Pancreas (tissue), 10 donors: ENCODE data around the gene ZC3H7B. TPM values are rescaled to one million over a fixed set of nuclear protein-coding genes. Genes with fewer than 3 reads are reported as not detected.

ENCODE experiments used
- ATAC-seq, 4 donors: fragments of 200-7000 bp; cut with Tn5 transposase; one replicate each; pipeline versions ENCODE4 v1.8.0 to v1.9.1; 2020; ENCODE audit warnings: mild to moderate bottlenecking in 4 of 4, moderate library complexity in 4 of 4
- DNase-seq, 6 donors: peaks; one replicate each; pipeline ENCODE4 v3.0.0-alpha.2; 2020
- FAIRE-seq: peaks from 2 replicates; lab custom pipeline; 2012; peaks lifted over from hg19 to GRCh38; lab: Jason Lieb, UNC
- H3K27ac ChIP-seq, 4 donors: fragments of 200-600 bp; sonication (generic); 1 replicate in 3 of 4; 2 replicates in 1 of 4; pipeline versions ENCODE4 v1.5.0 to v1.8.0; 2020
- H3K27me3 ChIP-seq, 4 donors: fragments of 200-600 bp; one replicate each; pipeline ENCODE4 v1.8.0; 2021
- H3K36me3 ChIP-seq, 3 donors: fragments of 200-600 bp; sonication (generic) in 1 of 3; one replicate each; pipeline versions ENCODE4 v1.5.0 to v1.8.0; 2020 to 2021
- H3K4me1 ChIP-seq, 3 donors: fragments of 200-600 bp; one replicate each; pipeline ENCODE4 v1.8.0; 2021
- H3K4me3 ChIP-seq, 4 donors: fragments of 200-600 bp; sonication (generic) in 2 of 4; one replicate each; pipeline versions ENCODE4 v1.5.0 to v1.8.0; 2020 to 2021
- H3K9me3 ChIP-seq, 4 donors: fragments of 200-600 bp; one replicate each; pipeline ENCODE4 v1.8.0; 2021
- CTCF ChIP-seq, 4 donors: fragments of 200-600 bp; sonication (generic) in 3 of 4; IDR thresholded peaks; one replicate each; pipeline versions ENCODE4 v1.5.0 to v1.8.0; 2021; ENCODE audit warnings: antibody characterized with exemption in 4 of 4
- WGBS, 2 donors: extraction: QIAGEN DNeasy Blood & Tissue Kit; methylation state at CpG; one replicate each; pipeline ENCODE4 v1.1.7; 2013; 5-methylcytosine and 5-hydroxymethylcytosine counted together
- intact Hi-C, 3 donors: fragments of 100-400 bp; cut with DNase I; formaldehyde crosslinking; loops; one replicate each; pipeline versions ENCODE4 v1.11.1 to v1.14.2; 2022
- polyA plus RNA-seq, 2 donors: library from polyadenylated mRNA; stranded (reverse); fragments of 200-250 nt; gene quantifications; one replicate each; pipeline ENCODE4 v1.2.3, GENCODE V29; 2013
- total RNA-seq, 6 donors: library from RNA; stranded (reverse); fragmentation: NEBNext Ultra II Directional in 4 of 6; extraction: Animal tissue kit (Norgen Biotek cat#: 25700) in 4 of 6; gene quantifications; one replicate each; pipeline versions ENCODE4 v1.2.1 to v1.2.4, GENCODE V29; 2021 to 2023
- donor health status: healthy with polysubstance abuse.
- donor health status: DM: no; HTN: no; CAD: no; lungs with moderate emphysema.
- donor health status: DM: no; HTN: no; CAD: no.
- donor health status: control.
- donor health status: control.
- donor health status: Bipolar disorder and iron deficiency.
- donor health status: DM: yes; HTN: yes; CAD: no.
- donor health status: DM: no; HTN: no; CAD: no.
- donor health status: DM: no; HTN: no; CAD: no.
- donor health status: DM: yes; HTN: yes; CAD: no.

Gene ZC3H7B
- total and polyA plus RNA-seq, 8 donors, result 20.9 to 46.8 (median 27.0) TPM

DNA sequence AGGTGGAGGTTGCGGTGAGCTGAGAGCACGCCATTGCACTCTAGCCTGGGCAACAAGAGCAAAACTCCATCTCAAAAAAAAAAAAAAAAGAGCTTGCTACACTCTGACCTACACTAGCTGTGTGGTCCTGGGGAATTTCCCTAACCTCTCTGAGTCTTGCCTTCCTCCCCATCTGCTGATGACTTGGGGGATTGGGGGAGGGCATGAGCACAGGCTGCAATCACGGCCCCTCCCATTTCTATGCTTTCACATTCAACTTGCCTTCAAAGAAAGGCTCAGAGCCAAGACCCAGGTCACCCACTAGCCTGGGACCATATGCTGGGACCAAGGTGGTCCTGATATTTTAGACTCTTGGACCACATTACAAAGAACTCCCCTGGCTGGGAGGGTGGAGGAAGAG is 40.7 kb downstream of the ZC3H7B start:
- FAIRE-seq, result no peak
- DNase-seq, result no peak

GRCh38 chr22:41343300-41343699 is 42.0 kb downstream of the ZC3H7B start:
- no peak for DNase-seq

More for the DNA sequence above, 40.7 kb downstream of the ZC3H7B start:
- H3K9me3 ChIP-seq, result no peaks in the 10 kb centered on the region
- H3K4me3 ChIP-seq, result no peak overlapping the region
- no peak overlapping the region for H3K27ac ChIP-seq
- no peak for TF ChIP-seq CTCF (IDR thresholded peaks at IDR 0.05)
- no peak for ATAC-seq
- no peaks in the 10 kb centered on the region for H3K4me1 ChIP-seq
- intact Hi-C loops, result no loop called here
- WGBS, 2 donors, result 89 to 94% methylated on average over 3 of the region's 3 CpGs
- H3K36me3 ChIP-seq, result peaks cover 4 to 38% (median 10%) of the 10 kb centered on the region in 3 donors
- no peaks in the 10 kb centered on the region for H3K27me3 ChIP-seq

DNA sequence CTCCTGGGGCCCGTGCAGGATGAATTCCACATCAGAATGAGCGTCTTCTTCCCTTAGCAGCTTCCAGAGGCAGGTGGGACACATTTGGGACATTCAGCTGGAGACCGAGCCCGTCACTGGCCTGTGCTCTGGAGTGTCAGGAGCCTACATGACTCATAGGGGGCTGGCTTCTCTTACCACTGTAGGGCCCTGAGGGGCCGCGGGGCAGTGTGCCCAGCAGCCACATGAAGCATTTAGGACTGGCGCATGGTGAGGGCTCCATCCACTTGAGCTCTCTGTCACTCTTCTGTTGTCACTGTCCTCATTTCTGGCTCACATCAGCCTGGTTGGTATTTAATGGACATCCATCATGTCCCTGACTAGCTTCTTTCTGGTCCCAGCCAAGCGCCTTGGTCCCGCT is 42.4 kb downstream of the ZC3H7B start:
- FAIRE-seq (no peak), ATAC-seq (no peak), DNase-seq (no peak)
- Histone ChIP-seq H3K9me3 (no peaks in the 10 kb centered on the region), H3K4me1 (no peaks in the 10 kb centered on the region), H3K27me3 (no peaks in the 10 kb centered on the region), H3K36me3 (peaks cover 4 to 55% (median 19%) of the 10 kb centered on the region in 3 donors), H3K4me3 (no peak overlapping the region), H3K27ac (no peak overlapping the region)
- intact Hi-C loops, result no loop called here
- 93 to 96% methylated on average over 9 of the region's 9 CpGs for WGBS, 2 donors
- TF ChIP-seq CTCF (IDR thresholded peaks at IDR 0.05), result no peak

More at GRCh38 chr22:41343300-41343699, 42.0 kb downstream of the ZC3H7B start:
- H3K27me3 ChIP-seq, result no peaks in the 10 kb centered on the region
- no peak overlapping the region for H3K27ac ChIP-seq
- H3K36me3 ChIP-seq, result peaks cover 4 to 51% (median 16%) of the 10 kb centered on the region in 3 donors
- intact Hi-C loops, result no loop called here
- no peak for ATAC-seq
- FAIRE-seq, result no peak
- 93 to 95% methylated on average over 18 of the region's 18 CpGs for WGBS, 2 donors
- no peaks in the 10 kb centered on the region for H3K9me3 ChIP-seq
- no peak overlapping the region for H3K4me3 ChIP-seq
- TF ChIP-seq CTCF (IDR thresholded peaks at IDR 0.05), result no peak
- no peaks in the 10 kb centered on the region for H3K4me1 ChIP-seq

- DNase-seq (no peak), FAIRE-seq (no peak), ATAC-seq (no peak)
- intact Hi-C loops, result no loop called here
- Histone ChIP-seq H3K27me3 (no peaks in the 10 kb centered on the region), H3K4me3 (no peak overlapping the region), H3K36me3 (peaks cover 4 to 61% (median 25%) of the 10 kb centered on the region in 3 donors), H3K9me3 (no peaks in the 10 kb centered on the region), H3K4me1 (no peaks in the 10 kb centered on the region), H3K27ac (no peak overlapping the region)
- no peak for TF ChIP-seq CTCF (IDR thresholded peaks at IDR 0.05)
- 89 to 92% methylated on average over 11 of the region's 11 CpGs for WGBS, 2 donors
Observed at GRCh38 chr22:41344189-41344788, 43.0 kb downstream of the ZC3H7B start.

DNA sequence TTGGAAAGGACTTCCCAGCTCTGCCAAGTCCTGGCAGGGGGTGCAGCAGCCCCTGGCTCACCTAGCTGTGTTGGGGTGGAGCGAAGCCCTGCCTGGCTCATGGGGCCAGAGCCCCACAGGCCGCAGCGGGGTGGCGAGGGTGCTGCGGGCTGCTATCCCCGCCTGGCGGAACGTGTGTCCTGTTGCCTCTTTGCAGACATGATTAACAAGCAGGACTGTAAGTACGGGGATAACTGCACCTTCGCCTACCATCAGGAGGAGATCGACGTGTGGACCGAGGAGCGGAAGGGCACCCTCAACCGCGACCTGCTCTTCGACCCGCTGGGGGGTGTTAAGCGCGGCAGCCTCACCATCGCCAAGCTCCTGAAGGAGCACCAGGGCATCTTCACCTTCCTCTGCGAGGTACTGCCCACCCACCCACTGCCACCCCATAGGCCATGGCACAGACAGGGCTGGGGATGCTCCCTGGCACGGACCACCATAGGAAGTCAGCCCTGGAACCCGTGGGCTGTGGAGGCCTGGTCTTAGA is 44.5 kb downstream of the ZC3H7B start:
- peaks cover 4 to 61% (median 28%) of the 10 kb centered on the region in 3 donors for H3K36me3 ChIP-seq
- H3K4me3 ChIP-seq, result no peak overlapping the region
- no peaks in the 10 kb centered on the region for H3K27me3 ChIP-seq
- no peak for FAIRE-seq
- H3K27ac ChIP-seq, result no peak overlapping the region
- 94 to 96% methylated on average over 24 of the region's 24 CpGs for WGBS, 2 donors
- intact Hi-C loops, result no loop called here
- no peak for TF ChIP-seq CTCF (IDR thresholded peaks at IDR 0.05)
- ATAC-seq, result no peak
- H3K9me3 ChIP-seq, result no peaks in the 10 kb centered on the region
- no peaks in the 10 kb centered on the region for H3K4me1 ChIP-seq
- no peak for DNase-seq
